Ishikawa (cell line): Measurements from ENCODE around the gene MMP15.

ENCODE experiments used
- MAX ChIP-seq: IDR thresholded peaks from 2 replicates; pipeline ENCODE4 v1.6.1; 2012
- NFIC ChIP-seq: IDR thresholded peaks from 2 replicates; pipeline ENCODE4 v1.6.1; 2012
- RAD21 ChIP-seq: IDR thresholded peaks from 2 replicates; pipeline ENCODE4 v1.6.1; 2012; ENCODE audit warnings: low read depth
- REST ChIP-seq: IDR thresholded peaks from 2 replicates; pipeline ENCODE4 v1.6.1; 2012; ENCODE audit warnings: low read depth, mild to moderate bottlenecking
- YY1 ChIP-seq: IDR thresholded peaks from 2 replicates; pipeline ENCODE4 v1.6.1; 2012; ENCODE audit warnings: low read depth
- TF ChIP-seq, protein P1 (sequence below): IDR thresholded peaks from 2 replicates; pipeline ENCODE4 v1.6.1; 2012

- TF ChIP-seq MAX (no peak), YY1 (no peak), RAD21 (no peak), REST (no peak), NFIC (no peak)
- TF ChIP-seq, protein P1, sequence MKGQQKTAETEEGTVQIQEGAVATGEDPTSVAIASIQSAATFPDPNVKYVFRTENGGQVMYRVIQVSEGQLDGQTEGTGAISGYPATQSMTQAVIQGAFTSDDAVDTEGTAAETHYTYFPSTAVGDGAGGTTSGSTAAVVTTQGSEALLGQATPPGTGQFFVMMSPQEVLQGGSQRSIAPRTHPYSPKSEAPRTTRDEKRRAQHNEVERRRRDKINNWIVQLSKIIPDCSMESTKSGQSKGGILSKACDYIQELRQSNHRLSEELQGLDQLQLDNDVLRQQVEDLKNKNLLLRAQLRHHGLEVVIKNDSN: no peak
Observed at GRCh38 chr16:57994361-57994760, 31.2 kb upstream of the MMP15 start.
